NCI-H187 treated with DMSO at 0.1 percent for 48 hours (cell line): ENCODE data around the gene PLOD1.
"Not testable (repeated sequence)": the region's sequence is repeated elsewhere in the genome, so short reads cannot be mapped to it uniquely, and the experiment has no call there.

Source experiments
- DNase-seq: peaks from one replicate; lab custom pipeline; 2025; lab: John Stamatoyannopoulos, UW

Gene PLOD1

GRCh38 chr1:11912482-11913216 is 21.9 kb upstream of the PLOD1 start:
- DNase-seq = not testable (repeated sequence)

GRCh38 chr1:11913291-11913690 is 21.2 kb upstream of the PLOD1 start:
- no peak for DNase-seq

GRCh38 chr1:11914024-11914423 is 20.5 kb upstream of the PLOD1 start:
- DNase-seq = no peak

GRCh38 chr1:11918799-11919519 is 15.6 kb upstream of the PLOD1 start:
- no peak for DNase-seq

- DNase-seq = no peak
Measured at GRCh38 chr1:11919621-11920020, 14.9 kb upstream of the PLOD1 start.

GRCh38 chr1:11920239-11920903 is 14.1 kb upstream of the PLOD1 start:
- DNase-seq = no peak

- DNase-seq = no peak
Measured at GRCh38 chr1:11921022-11921421, 13.5 kb upstream of the PLOD1 start.

- no peak for DNase-seq
Measured at GRCh38 chr1:11923069-11923826, 11.3 kb upstream of the PLOD1 start.

GRCh38 chr1:11923827-11924113 is 10.7 kb upstream of the PLOD1 start:
- no peak for DNase-seq

GRCh38 chr1:11924334-11925195 is 10.0 kb upstream of the PLOD1 start:
- DNase-seq = no peak

- not testable (repeated sequence) for DNase-seq
Measured at GRCh38 chr1:11925196-11925937, 9.2 kb upstream of the PLOD1 start.

GRCh38 chr1:11925938-11926292 is 8.6 kb upstream of the PLOD1 start:
- no peak for DNase-seq

GRCh38 chr1:11927866-11928592 is 6.5 kb upstream of the PLOD1 start:
- DNase-seq = no peak

- no peak for DNase-seq
Measured at GRCh38 chr1:11929849-11930248, 4.7 kb upstream of the PLOD1 start.

GRCh38 chr1:11930571-11931445 is 3.7 kb upstream of the PLOD1 start:
- no peak for DNase-seq

- DNase-seq = no peak
Measured at GRCh38 chr1:11931845-11932244, 2.7 kb upstream of the PLOD1 start.

GRCh38 chr1:11935057-11935412 is 518 bp downstream of the PLOD1 start:
- no peak for DNase-seq

GRCh38 chr1:11935733-11936132 is 1.2 kb downstream of the PLOD1 start:
- DNase-seq = not testable (repeated sequence)
